ENCODE measurements around the gene FAM210B. TPM values are rescaled to one million over a fixed set of nuclear protein-coding genes. Genes with fewer than 3 reads are reported as not detected.

Gene FAM210B
- total RNA-seq, 4 donors from 2014 or later: 14.0 to 21.4 (median 16.8) TPM

GRCh38 chr20:56345911-56346310 lies 12.9 kb upstream of the FAM210B start:
- no peak for DNase-seq
- Histone ChIP-seq H3K36me3 (no peaks in the 10 kb centered on the region), H3K4me1 (peaks cover 0 to 4% (median 0%) of the 10 kb centered on the region in 4 donors), H3K9me3 (no peaks in the 10 kb centered on the region), H3K27me3 (no peaks in the 10 kb centered on the region), H3K4me3 (no peak overlapping the region), H3K27ac (no peak overlapping the region)
- TF ChIP-seq POLR2A (IDR thresholded peaks at IDR 0.05): no peak
- no peak for TF ChIP-seq CTCF (IDR thresholded peaks at IDR 0.05)

- Histone ChIP-seq H3K9me3 (no peaks in the 10 kb centered on the region), H3K4me3 (no peak overlapping the region), H3K4me1 (peaks cover 0 to 4% (median 0%) of the 10 kb centered on the region in 4 donors), H3K36me3 (no peaks in the 10 kb centered on the region), H3K27me3 (no peaks in the 10 kb centered on the region), H3K27ac (no peak overlapping the region)
- TF ChIP-seq POLR2A (IDR thresholded peaks at IDR 0.05) (no peak), CTCF (IDR thresholded peaks at IDR 0.05) (no peak)
- no peak for DNase-seq
These were observed 11.0 kb upstream of the FAM210B start for GRCh38 chr20:56347628-56348304.

- H3K27me3 ChIP-seq: no peaks in the 10 kb centered on the region
- H3K4me1 ChIP-seq: peaks cover 0 to 4% (median 0%) of the 10 kb centered on the region in 4 donors
- H3K27ac ChIP-seq: no peak overlapping the region
- no peak for TF ChIP-seq POLR2A (IDR thresholded peaks at IDR 0.05)
- TF ChIP-seq CTCF (IDR thresholded peaks at IDR 0.05): no peak
- no peaks in the 10 kb centered on the region for H3K36me3 ChIP-seq
- H3K9me3 ChIP-seq: no peaks in the 10 kb centered on the region
- no peak for DNase-seq
- H3K4me3 ChIP-seq: no peak overlapping the region
These were observed 10.5 kb upstream of the FAM210B start for GRCh38 chr20:56348305-56348693.

- H3K9me3 ChIP-seq: no peaks in the 10 kb centered on the region
- H3K36me3 ChIP-seq: no peaks in the 10 kb centered on the region
- no peak for DNase-seq
- H3K27me3 ChIP-seq: no peaks in the 10 kb centered on the region
- H3K27ac ChIP-seq: no peak overlapping the region
- TF ChIP-seq POLR2A (IDR thresholded peaks at IDR 0.05) (no peak), CTCF (IDR thresholded peaks at IDR 0.05) (no peak)
- H3K4me1 ChIP-seq: peaks cover 0 to 4% (median 0%) of the 10 kb centered on the region in 4 donors
- no peak overlapping the region for H3K4me3 ChIP-seq
These were observed 10.0 kb upstream of the FAM210B start for GRCh38 chr20:56348746-56349145.

- DNase-seq: no peak
- TF ChIP-seq POLR2A (IDR thresholded peaks at IDR 0.05) (no peak), CTCF (IDR thresholded peaks at IDR 0.05) (no peak)
These were observed 7.9 kb upstream of the FAM210B start for GRCh38 chr20:56350842-56351241.

More at GRCh38 chr20:56350842-56351241, 7.9 kb upstream of the FAM210B start:
- Histone ChIP-seq H3K27me3 (no peaks in the 10 kb centered on the region), H3K4me3 (no peak overlapping the region), H3K27ac (no peak overlapping the region), H3K4me1 (no peaks in the 10 kb centered on the region), H3K36me3 (no peaks in the 10 kb centered on the region), H3K9me3 (no peaks in the 10 kb centered on the region)

All from Peyer's patch (tissue), 4 donors.